Heart left ventricle (tissue), 16 donors: ENCODE results near the gene XYLT1. TPM values are rescaled to one million over a fixed set of nuclear protein-coding genes. Genes with fewer than 3 reads are reported as not detected.

Experiments
- ATAC-seq, 4 donors: fragments of 200-7000 bp; cut with Tn5 transposase; one replicate each; pipeline ENCODE4 v1.9.1; 2020 to 2022; ENCODE audit warnings: moderate library complexity in 4 of 4, mild to moderate bottlenecking in 3 of 4, moderate number of reproducible peaks in 1 of 4
- DNase-seq, 5 donors: peaks; one replicate each; pipeline ENCODE4 v3.0.0-alpha.2; 2020
- H3K27ac ChIP-seq, 12 donors: fragments of 200-600 bp; sonication (generic) in 4 of 12; one replicate each; pipeline versions ENCODE4 v1.5.0 to v1.8.0; 2016 to 2022; ENCODE audit warnings: mild to moderate bottlenecking in 2 of 12
- H3K27me3 ChIP-seq, 9 donors: fragments of 200-600 bp; sonication (generic) in 2 of 9; one replicate each; pipeline versions ENCODE4 v1.5.1 to v1.8.0; 2016 to 2022; ENCODE audit warnings: mild to moderate bottlenecking in 3 of 9
- H3K36me3 ChIP-seq, 9 donors: fragments of 200-600 bp; sonication (generic) in 2 of 9; one replicate each; pipeline versions ENCODE4 v1.5.0 to v1.8.0; 2018 to 2022; ENCODE audit warnings: mild to moderate bottlenecking in 2 of 9
- H3K4me1 ChIP-seq, 12 donors: fragments of 200-600 bp; sonication (generic) in 4 of 12; one replicate each; pipeline versions ENCODE4 v1.5.0 to v1.8.0; 2016 to 2022; ENCODE audit warnings: mild to moderate bottlenecking in 3 of 12
- H3K4me3 ChIP-seq, 12 donors: fragments of 200-600 bp; sonication (generic) in 4 of 12; one replicate each; pipeline versions ENCODE4 v1.5.0 to v1.8.0; 2017 to 2022; ENCODE audit warnings: mild to moderate bottlenecking in 9 of 12, moderate library complexity in 4 of 12
- H3K9me3 ChIP-seq, 12 donors: fragments of 200-600 bp; sonication (generic) in 4 of 12; one replicate each; pipeline versions ENCODE4 v1.5.0 to v1.8.0; 2016 to 2022; ENCODE audit warnings: mild to moderate bottlenecking in 1 of 12
- CTCF ChIP-seq, 12 donors: fragments of 200-600 bp; sonication (generic) in 4 of 12; IDR thresholded peaks; one replicate each; pipeline versions ENCODE4 v1.5.0 to v1.8.0; 2018 to 2022; ENCODE audit warnings: antibody characterized with exemption in 12 of 12, mild to moderate bottlenecking in 5 of 12
- POLR2A ChIP-seq, 2 donors: fragments of 450-650 bp; IDR thresholded peaks; one replicate each; pipeline ENCODE4 v1.6.1; 2017; ENCODE audit warnings: antibody characterized with exemption in 2 of 2, mild to moderate bottlenecking in 2 of 2, moderate library complexity in 2 of 2
- WGBS, 4 donors: extraction: QIAGEN DNeasy Blood & Tissue Kit in 2 of 4; methylation state at CpG; one replicate each; pipeline versions ENCODE4 v1.1.5 to v1.1.7; 2013 to 2018; 5-methylcytosine and 5-hydroxymethylcytosine counted together
- intact Hi-C, 10 donors: fragments of 100-400 bp; cut with DNase I; formaldehyde crosslinking; loops; one replicate each; pipeline versions ENCODE4 v1.11.1 to v1.14.2; 2022
- polyA plus RNA-seq, 2 donors: library from polyadenylated mRNA; stranded (reverse); fragments of 200-250 nt; gene quantifications; one replicate each; pipeline ENCODE4 v1.2.3, GENCODE V29; 2013
- total RNA-seq, 9 donors: library from RNA; depleted of rRNA in 2 of 9; stranded (reverse); fragments of >200 nt in 2 of 9; fragmentation: NEBNext Ultra II Directional in 3 of 9; extraction: Animal tissue kit (Norgen Biotek cat#: 25700) in 3 of 9; gene quantifications; one replicate each; pipeline versions ENCODE4 v1.1.0 to v1.2.4, GENCODE V29; 2016 to 2023
- donor health status: ischemic (EF 13 %, LVEDD 7.1; RV severe dilation, severe dysfunction).
- donor health status: healthy with polysubstance abuse.
- donor health status: DM: no; HTN: yes; CAD: no.
- donor health status: DM: no; HTN: no; CAD: no.
- donor health status: ischemic (EF 25% LVEDD 6.9; RV normal size, moderate dysfunction).
- donor health status: ischemic (EF 25% LVEDD 5.7; RV mildly dilated, moderate dysfunction).
- donor health status: healthy.
- donor health status: DM: yes; HTN: yes; CAD: no.
- donor health status: ischemic (EF 35%, LVEDD 5.7; RV mildly dilated, moderate dysfunction).
- donor health status: nonischemic (EF 11% LVEDD 7.7; RV severe dilation, severe dysfunction).
- donor health status: DM: yes; HTN: yes; CAD: no.
- donor health status: PGD.
- donor health status: ischemic (EF 29% LVEDD 5.4; RV normal size, mild dysfunction).
- donor health status: nonischemic (EF 23%, LVEDD 6.1; RV moderate dilation, normal function).

The XYLT1 gene
- total and polyA plus RNA-seq, 11 donors = 0.46 to 12.3 (median 2.4) TPM

- Histone ChIP-seq H3K4me1 (peaks cover 0 to 8% (median 0%) of the 10 kb centered on the region in 12 donors), H3K4me3 (no peak overlapping the region), H3K27me3 (no peaks in the 10 kb centered on the region), H3K9me3 (no peaks in the 10 kb centered on the region), H3K27ac (no peak overlapping the region), H3K36me3 (no peaks in the 10 kb centered on the region)
- intact Hi-C loops = no loop called here
- DNase-seq = no peak
- no peak for ATAC-seq
- TF ChIP-seq CTCF (IDR thresholded peaks at IDR 0.05) = no peak
- no peak for TF ChIP-seq POLR2A (IDR thresholded peaks at IDR 0.05)
- whole genome bisulfite sequencing, 4 donors = 60 to 76% (median 65%) methylated on average over 8 of the region's 8 CpGs
Measured at GRCh38 chr16:17237350-17237944, 233.3 kb downstream of the XYLT1 start.

- H3K36me3 ChIP-seq = no peaks in the 10 kb centered on the region
- no peak overlapping the region for H3K27ac ChIP-seq
- ATAC-seq (no peak), DNase-seq (no peak)
- H3K27me3 ChIP-seq = no peaks in the 10 kb centered on the region
- intact Hi-C loops = no loop called here
- no peaks in the 10 kb centered on the region for H3K9me3 ChIP-seq
- peaks cover 0 to 8% (median 0%) of the 10 kb centered on the region in 12 donors for H3K4me1 ChIP-seq
- TF ChIP-seq POLR2A (IDR thresholded peaks at IDR 0.05) (no peak), CTCF (IDR thresholded peaks at IDR 0.05) (no peak)
- H3K4me3 ChIP-seq = no peak overlapping the region
- WGBS, 4 donors = 76 to 85% (median 81%) methylated on average over 10 of the region's 10 CpGs
Measured at GRCh38 chr16:17235147-17235815, 235.5 kb downstream of the XYLT1 start.

GRCh38 chr16:17233318-17234002 lies 237.3 kb downstream of the XYLT1 start:
- no peak for TF ChIP-seq POLR2A (IDR thresholded peaks at IDR 0.05)
- no peak for TF ChIP-seq CTCF (IDR thresholded peaks at IDR 0.05)
- peak in 1 of 4 donors; percentile 28 for ATAC-seq
- Histone ChIP-seq H3K9me3 (no peaks in the 10 kb centered on the region), H3K4me1 (peaks cover 0 to 8% (median 0%) of the 10 kb centered on the region in 12 donors), H3K27ac (no peak overlapping the region), H3K36me3 (no peaks in the 10 kb centered on the region), H3K27me3 (no peaks in the 10 kb centered on the region), H3K4me3 (no peak overlapping the region)
- WGBS, 4 donors = 69 to 81% (median 75%) methylated on average over 12 to 13 of the region's 13 CpGs
- intact Hi-C loops = no loop called here
- DNase-seq = no peak

- Histone ChIP-seq H3K36me3 (no peaks in the 10 kb centered on the region), H3K27ac (no peak overlapping the region), H3K4me1 (peaks cover 0 to 2% (median 0%) of the 10 kb centered on the region in 12 donors), H3K27me3 (no peaks in the 10 kb centered on the region), H3K9me3 (no peaks in the 10 kb centered on the region), H3K4me3 (no peak overlapping the region)
- intact Hi-C loops = no loop called here
- ATAC-seq = no peak
- WGBS, 4 donors = 93 to 95% (median 94%) methylated on average over 6 of the region's 6 CpGs
- DNase-seq = no peak
- no peak for TF ChIP-seq CTCF (IDR thresholded peaks at IDR 0.05)
- TF ChIP-seq POLR2A (IDR thresholded peaks at IDR 0.05) = no peak
Measured at GRCh38 chr16:17232487-17232886, 238.3 kb downstream of the XYLT1 start.
